HEK293 (cell line): ENCODE measurements around the gene SYNGR4.

ENCODE experiments used
- CTCF ChIA-PET: fragments of 350-600 bp; formaldehyde crosslinking; extraction: SDS; loops from one replicate; lab custom pipeline; 2021; ENCODE audit warnings: antibody characterized with exemption; lab: Yijun Ruan, JAX
- POLR2A ChIA-PET: fragments of 300-600 bp; formaldehyde crosslinking; extraction: SDS; loops from one replicate; lab custom pipeline; 2020; ENCODE audit warnings: antibody characterized with exemption, inconsistent platforms; lab: Yijun Ruan, JAX
- H3K27ac ChIP-seq: fragments of 200-500 bp; sonication (Bioruptor generic); 2 replicates; pipeline ENCODE4 v1.5.1; 2014; ENCODE audit warnings: low read depth, low read length, control low read depth, inconsistent platforms; ENCODE audit errors: extremely low read depth
- H3K36me3 ChIP-seq, 2 experiments: fragments of 200-500 bp in 1 of 2; sonication (Bioruptor generic) in 1 of 2; 1 replicate in 1 of 2; 2 replicates in 1 of 2; pipeline ENCODE4 v1.5.1; 2014 to 2017; ENCODE audit warnings: inconsistent platforms in 2 of 2, low read length in 2 of 2; ENCODE audit not compliant: control insufficient read depth in 2 of 2, insufficient read depth in 1 of 2
- H3K4me1 ChIP-seq: fragments of 200-500 bp; sonication (Bioruptor generic); 2 replicates; pipeline ENCODE4 v1.5.1; 2014; ENCODE audit warnings: mild to moderate bottlenecking, low read length, inconsistent platforms; ENCODE audit not compliant: control insufficient read depth, insufficient read depth
- H3K4me3 ChIP-seq: 2 replicates; pipeline ENCODE4 v1.5.1; 2011; ENCODE audit warnings: low read depth, mild to moderate bottlenecking, control low read depth, low read length, moderate library complexity
- H3K9me3 ChIP-seq: fragments of 200-500 bp; sonication (Bioruptor generic); 2 replicates; pipeline ENCODE4 v1.5.1; 2014; ENCODE audit warnings: low read depth, low read length, inconsistent platforms; ENCODE audit not compliant: control insufficient read depth, insufficient read depth
- GLIS2 ChIP-seq: fragments of 450-650 bp; formaldehyde crosslinking; IDR thresholded peaks from 2 replicates; pipeline ENCODE4 v1.5.1; 2016; ENCODE audit warnings: missing biosample characterization, missing genetic modification characterization
- KLF1 ChIP-seq: fragments of 450-650 bp; formaldehyde crosslinking; IDR thresholded peaks from 2 replicates; pipeline ENCODE4 v1.5.1; 2016; ENCODE audit warnings: missing biosample characterization, missing genetic modification characterization
- KLF16 ChIP-seq: fragments of 450-650 bp; formaldehyde crosslinking; IDR thresholded peaks from 2 replicates; pipeline ENCODE4 v1.5.1; 2017; ENCODE audit warnings: missing biosample characterization, missing genetic modification characterization
- PRDM10 ChIP-seq: fragments of 450-650 bp; formaldehyde crosslinking; IDR thresholded peaks from 2 replicates; pipeline ENCODE4 v1.5.1; 2016; ENCODE audit warnings: missing biosample characterization, missing genetic modification characterization
- SALL2 ChIP-seq: fragments of 450-650 bp; formaldehyde crosslinking; IDR thresholded peaks from 2 replicates; pipeline ENCODE4 v1.5.0; 2017; ENCODE audit warnings: missing biosample characterization, mild to moderate bottlenecking, missing genetic modification characterization, borderline replicate concordance
- SETDB1 ChIP-seq: IDR thresholded peaks from one replicate; pipeline ENCODE4 v1.6.1; 2017; ENCODE audit warnings: mild to moderate bottlenecking, low read length, moderate library complexity, mixed read lengths; ENCODE audit not compliant: insufficient read length
- SP2 ChIP-seq: fragments of 450-650 bp; formaldehyde crosslinking; IDR thresholded peaks from 2 replicates; pipeline ENCODE4 v1.5.1; 2016; ENCODE audit warnings: missing biosample characterization, missing genetic modification characterization
- ZBTB26 ChIP-seq: fragments of 450-650 bp; formaldehyde crosslinking; optimal IDR thresholded peaks from 2 replicates; pipeline ENCODE3; 2016; ENCODE audit warnings: missing biosample characterization, mild to moderate bottlenecking, missing genetic modification characterization
- ZBTB6 ChIP-seq: fragments of 450-650 bp; formaldehyde crosslinking; IDR thresholded peaks from 2 replicates; pipeline ENCODE4 v1.5.1; 2017; ENCODE audit warnings: missing biosample characterization, missing genetic modification characterization
- ZIC2 ChIP-seq: fragments of 450-650 bp; formaldehyde crosslinking; IDR thresholded peaks from 2 replicates; pipeline ENCODE4 v1.5.1; 2016; ENCODE audit warnings: missing biosample characterization, missing genetic modification characterization
- ZNF112 ChIP-seq: fragments of 450-650 bp; formaldehyde crosslinking; IDR thresholded peaks from 2 replicates; pipeline ENCODE4 v1.5.0; 2017; ENCODE audit warnings: missing biosample characterization, missing genetic modification characterization
- ZNF140 ChIP-seq: fragments of 450-650 bp; formaldehyde crosslinking; IDR thresholded peaks from 2 replicates; pipeline ENCODE4 v1.5.1; 2016; ENCODE audit warnings: missing biosample characterization, missing genetic modification characterization
- ZNF302 ChIP-seq: fragments of 450-650 bp; formaldehyde crosslinking; IDR thresholded peaks from 2 replicates; pipeline ENCODE4 v1.5.1; 2016; ENCODE audit warnings: missing biosample characterization, missing genetic modification characterization, low read depth
- ZNF341 ChIP-seq: fragments of 450-650 bp; formaldehyde crosslinking; IDR thresholded peaks from 2 replicates; pipeline ENCODE4; 2016; ENCODE audit warnings: low read depth, missing biosample characterization, missing genetic modification characterization
- ZNF366 ChIP-seq: fragments of 450-650 bp; formaldehyde crosslinking; conservative IDR thresholded peaks from 2 replicates; pipeline ENCODE4 v1.5.1; 2016; ENCODE audit warnings: missing biosample characterization, missing genetic modification characterization
- ZNF501 ChIP-seq: fragments of 450-650 bp; formaldehyde crosslinking; IDR thresholded peaks from 2 replicates; pipeline ENCODE4 v1.5.1; 2016; ENCODE audit warnings: missing biosample characterization, missing genetic modification characterization
- ZNF529 ChIP-seq: fragments of 450-650 bp; formaldehyde crosslinking; IDR thresholded peaks from 2 replicates; pipeline ENCODE4 v1.5.1; 2017; ENCODE audit warnings: missing genetic modification characterization, missing biosample characterization; ENCODE audit not compliant: insufficient replicate concordance
- ZNF530 ChIP-seq: fragments of 450-650 bp; formaldehyde crosslinking; IDR thresholded peaks from 2 replicates; pipeline ENCODE4 v1.5.1; 2016; ENCODE audit warnings: low read depth, missing biosample characterization, missing genetic modification characterization
- ZNF580 ChIP-seq: fragments of 450-650 bp; formaldehyde crosslinking; IDR thresholded peaks from 2 replicates; pipeline ENCODE4 v1.5.1; 2016; ENCODE audit warnings: missing biosample characterization, missing genetic modification characterization
- ZNF830 ChIP-seq: fragments of 450-650 bp; IDR thresholded peaks from 2 replicates; pipeline ENCODE4 v1.5.0; 2018; ENCODE audit warnings: missing biosample characterization, missing genetic modification characterization, low read depth, mild to moderate bottlenecking, moderate library complexity
- ZNF837 ChIP-seq: fragments of 450-650 bp; formaldehyde crosslinking; IDR thresholded peaks from 2 replicates; pipeline ENCODE4 v1.5.1; 2016; ENCODE audit warnings: missing biosample characterization, missing genetic modification characterization
- ZXDB ChIP-seq: fragments of 450-650 bp; formaldehyde crosslinking; IDR thresholded peaks from 2 replicates; pipeline ENCODE4 v1.5.1; 2016; ENCODE audit warnings: missing biosample characterization, missing genetic modification characterization

The SYNGR4 gene

GRCh38 chr19:48319647-48320541 is 44.3 kb upstream of the SYNGR4 start (continued):
- peak; percentile 41 for TF ChIP-seq PRDM10 (tag by site-specific recombination)
- no peak for TF ChIP-seq ZNF830 (tag by site-specific recombination)
- no peak for TF ChIP-seq ZNF341 (tag by site-specific recombination)
- TF ChIP-seq ZNF530 (tag by site-specific recombination) = no peak
- peak; percentile 73 for TF ChIP-seq KLF16 (tag by site-specific recombination)
- TF ChIP-seq ZNF529 (tag by site-specific recombination) = no peak
- TF ChIP-seq SETDB1 = no peak

GRCh38 chr19:48321372-48321621 is 42.9 kb upstream of the SYNGR4 start:
- peak overlapping the region; percentile 88 for H3K27ac ChIP-seq
- POLR2A ChIA-PET = interaction anchor here (0.6 to 2.7 kb wide), 19 partner anchors 9 to 1212 kb away, joined by 3 to 49 read pairs (median 4); partner anchors contain the start of genes GRWD1, KDELR1, RPL18 and SPHK2
- TF ChIP-seq ZXDB (tag by site-specific recombination) (peak; percentile 88), ZNF366 (tag by site-specific recombination) (no peak), SALL2 (tag by site-specific recombination) (no peak), ZNF341 (tag by site-specific recombination) (0 out of 2 replicates have a peak, but pooled peaks have one; percentile 56), SP2 (tag by site-specific recombination) (peak; percentile 78), ZNF501 (tag by site-specific recombination) (0 out of 2 replicates have a peak, but pooled peaks have one; percentile 11)

GRCh38 chr19:48321622-48322591 is 42.3 kb upstream of the SYNGR4 start:
- peak overlapping the region; percentile 88 for H3K27ac ChIP-seq
- H3K9me3 ChIP-seq = no peaks in the 10 kb centered on the region
- no peaks in the 10 kb centered on the region for H3K36me3 ChIP-seq
- peak overlapping the region; percentile 49 for H3K4me3 ChIP-seq
- POLR2A ChIA-PET = interaction anchor here (0.6 to 2.7 kb wide), 16 partner anchors 9 to 297 kb away, joined by 3 to 49 read pairs (median 4); partner anchors contain the start of genes GRWD1, KDELR1, RPL18 and SPHK2
- CTCF ChIA-PET = interaction anchor here (0.6 to 5.7 kb wide), 15 partner anchors 8 to 564 kb away, joined by 3 to 48 read pairs (median 4); partner anchors contain the start of gene KDELR1
- H3K4me1 ChIP-seq = peaks cover 18% of the 10 kb centered on the region
- TF ChIP-seq ZBTB6 (tag by site-specific recombination) (no peak), ZNF140 (tag by site-specific recombination) (no peak), ZNF302 (tag by site-specific recombination) (no peak), ZNF580 (no peak), ZNF112 (tag by site-specific recombination) (no peak), KLF1 (peak; percentile 98), GLIS2 (tag by site-specific recombination) (peak; percentile 97), ZIC2 (tag by site-specific recombination) (peak; percentile 88), ZNF341 (tag by site-specific recombination) (peak; percentile 34; the same call in 1 of the 2 replicates), ZNF837 (tag by site-specific recombination) (no peak), ZBTB26 (tag by site-specific recombination) (peak; percentile 73)

More at GRCh38 chr19:48321372-48321621, 42.9 kb upstream of the SYNGR4 start:
- Histone ChIP-seq H3K4me1 (peaks cover 18% of the 10 kb centered on the region), H3K36me3 (no peaks in the 10 kb centered on the region), H3K9me3 (no peaks in the 10 kb centered on the region), H3K4me3 (peak overlapping the region; percentile 49)
- CTCF ChIA-PET = interaction anchor here (0.6 to 5.7 kb wide), 12 partner anchors 8 to 281 kb away, joined by 4 to 48 read pairs (median 6); partner anchors contain the start of gene KDELR1
